ENCODE measurements around the gene RAPGEF6.

- TF ChIP-seq CTCF (conservative IDR thresholded peaks at IDR 0.05; ENCODE audit: low read depth, low read length) (no peak), EZH2 (IDR thresholded peaks at IDR 0.05; ENCODE audit: borderline replicate concordance, low read depth, low read length, poor library complexity, severe bottlenecking) (no peak)
Observed at GRCh38 chr5:131491749-131492148, 143.3 kb downstream of the RAPGEF6 start.

All from A673 (cell line).